ENCODE data around the gene CBFA2T2. TPM values are rescaled to one million over a fixed set of nuclear protein-coding genes. Genes with fewer than 3 reads are reported as not detected.

Gene CBFA2T2
- total RNA-seq, 4 donors from 2014 or later: 31.2 to 51.3 (median 37.8) TPM

DNA sequence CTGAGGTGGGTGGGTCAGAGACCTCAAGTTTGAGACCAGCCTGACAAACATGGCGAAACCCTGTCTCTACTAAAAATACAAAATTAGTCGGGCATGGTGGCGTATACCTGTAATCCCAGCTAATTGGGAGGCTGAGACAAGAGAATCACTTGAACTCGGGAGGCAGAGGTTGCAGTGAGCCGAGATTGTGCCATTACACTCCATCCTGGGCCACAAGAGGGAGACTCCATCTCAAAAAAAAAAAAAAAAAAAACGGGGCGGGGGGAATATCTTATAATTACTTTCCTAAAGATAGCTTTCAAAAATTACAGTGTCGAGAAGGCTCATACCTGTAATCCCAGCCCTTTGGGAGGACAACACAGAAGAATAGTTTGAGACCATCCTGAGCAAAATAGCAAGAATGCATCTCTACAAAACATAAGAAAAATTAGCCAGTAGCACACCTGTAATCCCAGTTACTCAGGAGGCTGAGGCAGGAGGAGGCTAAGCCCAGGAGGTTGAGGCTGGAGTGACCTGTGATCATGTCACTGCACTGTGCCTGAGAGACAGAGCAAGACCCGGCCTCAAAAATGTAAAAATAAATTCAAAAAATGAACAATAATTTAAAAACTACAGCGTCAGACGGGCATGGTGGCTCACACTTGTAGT, 25.8 kb downstream of the CBFA2T2 start:
- H3K27ac ChIP-seq: no peak overlapping the region
- TF ChIP-seq, protein P1, sequence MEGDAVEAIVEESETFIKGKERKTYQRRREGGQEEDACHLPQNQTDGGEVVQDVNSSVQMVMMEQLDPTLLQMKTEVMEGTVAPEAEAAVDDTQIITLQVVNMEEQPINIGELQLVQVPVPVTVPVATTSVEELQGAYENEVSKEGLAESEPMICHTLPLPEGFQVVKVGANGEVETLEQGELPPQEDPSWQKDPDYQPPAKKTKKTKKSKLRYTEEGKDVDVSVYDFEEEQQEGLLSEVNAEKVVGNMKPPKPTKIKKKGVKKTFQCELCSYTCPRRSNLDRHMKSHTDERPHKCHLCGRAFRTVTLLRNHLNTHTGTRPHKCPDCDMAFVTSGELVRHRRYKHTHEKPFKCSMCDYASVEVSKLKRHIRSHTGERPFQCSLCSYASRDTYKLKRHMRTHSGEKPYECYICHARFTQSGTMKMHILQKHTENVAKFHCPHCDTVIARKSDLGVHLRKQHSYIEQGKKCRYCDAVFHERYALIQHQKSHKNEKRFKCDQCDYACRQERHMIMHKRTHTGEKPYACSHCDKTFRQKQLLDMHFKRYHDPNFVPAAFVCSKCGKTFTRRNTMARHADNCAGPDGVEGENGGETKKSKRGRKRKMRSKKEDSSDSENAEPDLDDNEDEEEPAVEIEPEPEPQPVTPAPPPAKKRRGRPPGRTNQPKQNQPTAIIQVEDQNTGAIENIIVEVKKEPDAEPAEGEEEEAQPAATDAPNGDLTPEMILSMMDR (IDR thresholded peaks at IDR 0.05): no peak
- no peak for TF ChIP-seq POLR2A (IDR thresholded peaks at IDR 0.05)
- H3K4me3 ChIP-seq: no peak overlapping the region
- DNase-seq: no peak
- no peaks in the 10 kb centered on the region for H3K9me3 ChIP-seq
- no peaks in the 10 kb centered on the region for H3K27me3 ChIP-seq
- H3K36me3 ChIP-seq: no peaks in the 10 kb centered on the region
- H3K4me1 ChIP-seq: peaks cover 0 to 18% (median 0%) of the 10 kb centered on the region in 4 donors

DNA sequence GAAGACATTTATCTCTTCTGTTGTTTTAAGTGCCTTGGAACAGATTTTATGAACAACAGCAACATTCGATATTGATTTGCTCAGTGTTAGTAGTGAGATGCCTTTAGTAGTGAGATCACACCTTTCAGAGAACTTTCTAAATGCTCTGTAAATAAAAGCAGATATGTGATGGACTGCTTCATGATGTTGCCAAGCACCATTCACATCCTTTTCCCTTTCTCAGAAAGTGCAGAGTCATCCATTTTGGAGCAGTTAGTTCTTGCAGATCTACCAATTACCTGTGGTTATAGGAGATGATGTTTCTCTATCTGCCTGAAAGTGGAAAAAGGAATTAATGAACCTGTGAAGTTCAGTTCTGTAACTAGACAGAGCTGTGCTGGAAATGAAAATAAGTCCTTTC, 27.0 kb downstream of the CBFA2T2 start:
- H3K36me3 ChIP-seq: no peaks in the 10 kb centered on the region
- H3K4me1 ChIP-seq: peaks cover 0 to 16% (median 0%) of the 10 kb centered on the region in 4 donors
- no peaks in the 10 kb centered on the region for H3K27me3 ChIP-seq
- TF ChIP-seq, protein P1 (IDR thresholded peaks at IDR 0.05): no peak
- TF ChIP-seq POLR2A (IDR thresholded peaks at IDR 0.05): no peak
- H3K27ac ChIP-seq: no peak overlapping the region
- DNase-seq: no peak
- no peaks in the 10 kb centered on the region for H3K9me3 ChIP-seq
- H3K4me3 ChIP-seq: no peak overlapping the region

DNA sequence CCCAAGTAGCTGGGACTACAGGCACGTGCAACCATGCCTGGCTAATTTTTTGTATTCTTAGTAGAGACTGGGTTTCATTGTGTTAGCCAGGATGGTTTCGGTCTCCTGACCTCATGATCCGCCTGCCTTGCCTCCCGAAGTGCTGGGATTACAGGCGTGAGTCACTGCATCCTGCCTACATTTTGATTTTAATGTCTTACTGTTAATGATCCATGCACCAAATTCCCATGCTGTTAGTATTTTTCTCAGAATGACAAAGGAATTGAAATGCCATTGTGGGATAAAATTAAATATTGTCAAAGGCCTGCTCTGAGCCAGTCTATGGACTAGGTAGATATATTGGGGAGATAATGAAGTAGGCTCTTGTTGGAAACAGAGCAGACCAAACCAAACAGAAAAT, 28.2 kb downstream of the CBFA2T2 start:
- no peak overlapping the region for H3K4me3 ChIP-seq
- no peak for DNase-seq
- TF ChIP-seq, protein P1 (IDR thresholded peaks at IDR 0.05): no peak
- TF ChIP-seq POLR2A (IDR thresholded peaks at IDR 0.05): no peak
- no peak overlapping the region for H3K27ac ChIP-seq
- H3K4me1 ChIP-seq: peaks cover 0 to 4% (median 0%) of the 10 kb centered on the region in 4 donors
- H3K36me3 ChIP-seq: no peaks in the 10 kb centered on the region
- H3K27me3 ChIP-seq: no peaks in the 10 kb centered on the region
- H3K9me3 ChIP-seq: no peaks in the 10 kb centered on the region

DNA sequence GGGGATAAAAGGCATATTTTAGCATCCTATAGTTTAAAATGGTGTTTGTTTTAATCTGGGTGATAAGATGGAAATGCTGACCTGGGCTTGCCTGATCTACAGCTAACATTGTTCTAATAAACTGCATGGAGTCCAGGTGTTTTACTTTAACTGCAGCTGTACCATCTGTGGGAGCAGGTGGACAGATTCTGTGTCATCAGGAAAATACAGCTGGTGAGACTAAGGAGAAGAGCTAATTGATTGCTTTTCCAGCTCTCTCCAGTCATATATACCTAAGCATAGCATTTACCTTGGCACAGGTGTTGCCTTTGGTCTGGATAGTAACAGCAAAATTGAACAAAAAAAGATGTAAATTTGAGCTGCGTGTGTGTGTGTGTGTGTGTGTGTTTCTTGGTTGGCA, 31.6 kb downstream of the CBFA2T2 start:
- TF ChIP-seq, protein P1 (IDR thresholded peaks at IDR 0.05): no peak
- no peak for TF ChIP-seq POLR2A (IDR thresholded peaks at IDR 0.05)
- Histone ChIP-seq H3K27ac (no peak overlapping the region), H3K9me3 (no peaks in the 10 kb centered on the region), H3K36me3 (no peaks in the 10 kb centered on the region), H3K27me3 (no peaks in the 10 kb centered on the region), H3K4me1 (no peaks in the 10 kb centered on the region), H3K4me3 (no peak overlapping the region)
- no peak for DNase-seq

DNA sequence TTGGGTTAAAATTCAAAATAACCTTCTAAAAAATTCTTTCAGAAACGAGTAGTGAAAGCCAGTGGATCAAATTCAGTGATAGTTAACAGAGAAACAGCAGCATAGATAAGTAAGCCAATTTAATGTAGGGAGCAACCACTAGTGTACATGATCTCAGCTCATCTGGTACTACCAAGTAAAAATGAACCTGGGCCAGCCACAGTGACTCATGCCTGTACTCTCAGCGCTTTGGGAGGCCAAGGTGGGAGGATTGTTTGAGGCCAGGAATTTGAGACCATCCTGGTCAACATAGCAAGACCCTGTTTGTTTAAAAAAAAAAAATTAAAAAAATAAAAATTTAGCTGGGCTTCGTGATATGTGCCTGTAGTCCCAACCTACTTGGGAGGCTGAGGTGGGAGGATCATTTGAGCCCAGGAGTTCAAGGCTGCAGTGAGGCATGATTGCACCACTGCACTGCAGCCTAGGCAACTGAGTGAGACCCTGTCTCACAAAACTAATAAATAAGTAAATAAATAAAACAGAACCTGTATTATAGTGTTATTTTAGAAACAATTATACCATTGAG, 32.4 kb downstream of the CBFA2T2 start:
- DNase-seq: no peak
- TF ChIP-seq, protein P1 (IDR thresholded peaks at IDR 0.05): no peak
- TF ChIP-seq POLR2A (IDR thresholded peaks at IDR 0.05): no peak
- Histone ChIP-seq H3K27me3 (no peaks in the 10 kb centered on the region), H3K4me3 (no peak overlapping the region), H3K27ac (no peak overlapping the region), H3K4me1 (no peaks in the 10 kb centered on the region), H3K36me3 (no peaks in the 10 kb centered on the region), H3K9me3 (no peaks in the 10 kb centered on the region)
